Effector memory CD8-positive, alpha-beta T cell (primary cell): ENCODE results near the gene IDS.
A peak's percentile ranks its signal among the peaks of the same experiment; 100 is the strongest.
"Not testable (repeated sequence)": the region's sequence is repeated elsewhere in the genome, so short reads cannot be mapped to it uniquely, and the experiment has no call there.

Experiments used
- ATAC-seq: fragments of 150-1000 bp; cut with Tn5 transposase; replicated peaks from 2 replicates; pipeline ENCODE4 v1.10.0; 2021; ENCODE audit warnings: mild to moderate bottlenecking, moderate library complexity
- DNase-seq, 3 experiments: peaks; one replicate each; pipeline ENCODE4 v3.0.0; 2021
- H3K27ac Mint-ChIP-seq, 2 donors: one replicate each; pipeline ENCODE4 v1.8.0; 2022; ENCODE audit warnings: mild to moderate bottlenecking in 2 of 2, mixed read lengths in 2 of 2, moderate library complexity in 2 of 2
- H3K27me3 Mint-ChIP-seq, 2 donors: one replicate each; pipeline ENCODE4 v1.8.0; 2022; ENCODE audit warnings: mixed read lengths in 2 of 2
- H3K36me3 Mint-ChIP-seq: one replicate; pipeline ENCODE4 v1.8.0; 2022; ENCODE audit warnings: mild to moderate bottlenecking, moderate library complexity, mixed read lengths; ENCODE audit not compliant: insufficient read depth
- H3K4me1 Mint-ChIP-seq, 2 donors: one replicate each; pipeline ENCODE4 v1.8.0; 2022; ENCODE audit warnings: low read depth in 2 of 2, mixed read lengths in 2 of 2
- H3K4me3 Mint-ChIP-seq, 2 donors: one replicate each; pipeline ENCODE4 v1.8.0; 2022; ENCODE audit warnings: mild to moderate bottlenecking in 2 of 2, mixed read lengths in 2 of 2, moderate library complexity in 2 of 2
- H3K9me3 Mint-ChIP-seq, 2 donors: one replicate each; pipeline ENCODE4 v1.8.0; 2022; ENCODE audit warnings: mixed read lengths in 2 of 2

Gene IDS

GRCh38 chrX:149539283-149540130 is 34.4 kb upstream of the IDS start:
- H3K36me3 Mint-ChIP-seq: peaks cover 38% of the 10 kb centered on the region
- H3K9me3 Mint-ChIP-seq: no peaks in the 10 kb centered on the region
- H3K4me3 Mint-ChIP-seq: peak overlapping the region; percentile 81 to 93
- peak overlapping the region; percentile 97 to 100 for H3K27ac Mint-ChIP-seq
- no peaks in the 10 kb centered on the region for H3K27me3 Mint-ChIP-seq
- H3K4me1 Mint-ChIP-seq: peaks cover 0 to 21% of the 10 kb centered on the region in 2 donors
- peak; percentile 84 to 86 (median 85) for DNase-seq
- peak; percentile 53 for ATAC-seq

GRCh38 chrX:149537474-149537873 is 32.4 kb upstream of the IDS start:
- peaks cover 37% of the 10 kb centered on the region for H3K36me3 Mint-ChIP-seq
- H3K9me3 Mint-ChIP-seq, H3K4me3 Mint-ChIP-seq, H3K27me3 Mint-ChIP-seq, ATAC-seq, DNase-seq, H3K27ac Mint-ChIP-seq: not testable (repeated sequence)
- H3K4me1 Mint-ChIP-seq: peaks cover 0 to 19% of the 10 kb centered on the region in 2 donors

DNA sequence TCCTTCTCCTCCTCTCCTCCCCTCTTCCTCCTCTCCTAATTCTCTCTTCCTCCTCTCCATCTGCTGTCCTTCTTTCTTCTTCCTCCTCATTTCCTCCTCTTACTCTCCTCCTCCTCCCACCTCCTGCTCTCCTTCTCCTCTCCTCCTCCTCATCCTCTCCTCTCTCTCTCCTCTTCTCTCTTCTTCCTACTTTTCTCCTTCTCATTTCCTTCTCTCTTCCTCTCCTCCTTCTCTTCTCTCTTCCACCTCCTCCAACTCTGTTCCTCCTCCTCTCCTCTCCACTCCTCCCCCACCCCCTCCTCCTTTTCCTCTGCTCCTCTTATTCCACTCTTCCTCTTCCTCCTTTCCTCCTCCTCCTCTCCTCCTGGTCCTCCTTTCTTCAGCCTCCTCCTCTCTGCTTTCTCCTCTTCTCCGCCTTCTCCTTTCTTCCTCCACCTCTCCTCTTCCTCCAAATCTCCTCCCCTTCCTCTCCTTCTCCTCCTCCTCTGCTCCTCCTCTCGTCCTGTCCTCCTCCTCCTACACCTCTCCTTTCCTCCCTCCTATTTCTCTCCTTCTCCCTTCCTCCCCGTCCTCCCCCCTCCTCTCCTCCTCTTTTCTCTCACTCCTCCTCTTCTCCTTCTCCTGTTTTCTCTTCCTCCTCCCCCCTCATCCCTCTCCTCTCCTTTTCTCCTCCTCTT is 30.0 kb upstream of the IDS start:
- Mint-ChIP-seq H3K27ac (peak overlapping the region in 1 of 2 donors; percentile 53), H3K36me3 (peaks cover 25% of the 10 kb centered on the region), H3K4me1 (peaks cover 0 to 14% of the 10 kb centered on the region in 2 donors)
- not testable (repeated sequence) for H3K9me3 Mint-ChIP-seq, ATAC-seq, H3K27me3 Mint-ChIP-seq, DNase-seq, H3K4me3 Mint-ChIP-seq

GRCh38 chrX:149533999-149534398 is 28.9 kb upstream of the IDS start:
- H3K36me3 Mint-ChIP-seq: peaks cover 18% of the 10 kb centered on the region
- not testable (repeated sequence) for H3K4me3 Mint-ChIP-seq, ATAC-seq, H3K27ac Mint-ChIP-seq, DNase-seq, H3K4me1 Mint-ChIP-seq, H3K9me3 Mint-ChIP-seq, H3K27me3 Mint-ChIP-seq

DNA sequence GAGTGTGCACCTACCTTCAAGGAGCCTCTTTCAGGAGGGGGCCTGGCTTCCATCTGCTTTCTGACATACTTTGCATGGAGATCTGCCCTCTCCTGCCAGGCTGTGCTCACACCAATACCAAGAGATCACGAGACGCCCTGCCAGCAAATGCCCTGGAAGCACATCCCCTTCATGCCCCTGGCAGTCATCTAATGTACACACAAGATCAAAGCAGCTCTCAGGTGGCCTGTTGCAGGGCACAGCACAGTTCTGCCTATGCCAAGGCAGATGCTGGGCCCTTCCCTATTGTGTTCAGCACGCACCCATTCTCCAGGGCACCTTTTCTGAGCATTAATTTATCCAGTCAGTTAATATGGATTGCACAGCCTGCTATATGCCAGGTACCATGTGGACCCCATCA is 27.8 kb upstream of the IDS start:
- not testable (repeated sequence) for H3K4me3 Mint-ChIP-seq, H3K27me3 Mint-ChIP-seq, H3K9me3 Mint-ChIP-seq, ATAC-seq, H3K27ac Mint-ChIP-seq, DNase-seq, H3K4me1 Mint-ChIP-seq
- peaks cover 15% of the 10 kb centered on the region for H3K36me3 Mint-ChIP-seq

GRCh38 chrX:149531599-149531998 is 26.5 kb upstream of the IDS start:
- DNase-seq (no peak), ATAC-seq (no peak)
- peaks cover 4 to 7% of the 10 kb centered on the region in 2 donors for H3K4me1 Mint-ChIP-seq
- H3K27me3 Mint-ChIP-seq: no peaks in the 10 kb centered on the region
- H3K4me3 Mint-ChIP-seq: no peak overlapping the region
- H3K36me3 Mint-ChIP-seq: peaks cover 15% of the 10 kb centered on the region
- no peaks in the 10 kb centered on the region for H3K9me3 Mint-ChIP-seq
- peak overlapping the region in 1 of 2 donors; percentile 84 for H3K27ac Mint-ChIP-seq

- no peak for ATAC-seq
- DNase-seq: no peak
- peak overlapping the region; percentile 67 to 78 for H3K27ac Mint-ChIP-seq
- no peak overlapping the region for H3K4me3 Mint-ChIP-seq
- peaks cover 29% of the 10 kb centered on the region for H3K36me3 Mint-ChIP-seq
- H3K9me3 Mint-ChIP-seq: no peaks in the 10 kb centered on the region
- peaks cover 4 to 12% of the 10 kb centered on the region in 2 donors for H3K4me1 Mint-ChIP-seq
- H3K27me3 Mint-ChIP-seq: no peaks in the 10 kb centered on the region
Observed at GRCh38 chrX:149528381-149528780, 23.3 kb upstream of the IDS start.

DNA sequence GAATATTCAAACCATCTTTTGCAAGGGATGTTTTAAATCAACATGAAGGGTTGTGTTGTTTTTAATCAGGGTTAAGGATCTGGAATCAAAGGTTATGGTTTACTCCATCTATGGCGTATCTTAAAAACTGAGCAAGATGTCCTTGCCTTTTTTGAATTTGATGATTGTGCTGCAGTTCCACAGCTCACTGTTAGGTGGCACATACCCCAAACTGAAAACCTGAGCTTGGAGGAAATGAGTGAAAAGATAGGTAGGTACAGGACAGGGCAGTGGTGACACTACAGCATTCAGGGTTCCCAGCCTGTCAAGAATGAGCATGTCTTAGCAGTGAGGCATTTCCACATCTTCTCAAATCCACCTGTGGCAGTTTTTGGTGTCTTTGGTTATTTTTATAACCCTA is 22.6 kb upstream of the IDS start:
- ATAC-seq (peak; percentile 14), DNase-seq (peak in 2 of 3 experiments; percentile 34 to 42)
- H3K9me3 Mint-ChIP-seq: no peaks in the 10 kb centered on the region
- H3K36me3 Mint-ChIP-seq: peaks cover 28% of the 10 kb centered on the region
- H3K27me3 Mint-ChIP-seq: no peaks in the 10 kb centered on the region
- peak overlapping the region; percentile 78 to 82 for H3K27ac Mint-ChIP-seq
- peaks cover 4 to 12% of the 10 kb centered on the region in 2 donors for H3K4me1 Mint-ChIP-seq
- peak overlapping the region in 1 of 2 donors; percentile 47 for H3K4me3 Mint-ChIP-seq

GRCh38 chrX:149526318-149527033 is 21.4 kb upstream of the IDS start:
- peak overlapping the region; percentile 67 to 73 for H3K4me3 Mint-ChIP-seq
- not testable (repeated sequence) for H3K9me3 Mint-ChIP-seq

DNA sequence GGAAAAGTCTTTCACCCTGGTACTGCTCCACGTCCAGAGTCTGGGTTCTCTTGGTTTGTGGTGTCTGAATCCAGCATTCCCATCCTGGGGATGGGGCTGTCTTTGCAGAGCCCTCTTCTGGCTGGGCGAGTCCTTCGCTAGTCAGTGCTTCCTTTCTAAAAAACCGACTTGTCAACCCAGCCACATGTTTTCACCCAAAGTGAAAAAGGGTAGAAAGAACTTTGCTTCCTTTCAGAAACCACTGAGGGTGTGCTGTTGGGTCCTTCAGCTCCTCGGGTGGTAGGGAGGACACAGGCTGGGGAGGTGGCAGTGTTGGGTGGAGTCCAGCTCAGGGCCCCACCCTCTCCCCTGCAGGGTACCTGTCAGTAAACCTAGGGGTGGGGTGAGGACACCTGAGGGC is 20.8 kb upstream of the IDS start:
- peak; percentile 35 to 46 (median 38) for DNase-seq
- H3K4me3 Mint-ChIP-seq: peak overlapping the region; percentile 67 to 73
- peak; percentile 60 for ATAC-seq

More at GRCh38 chrX:149526318-149527033, 21.4 kb upstream of the IDS start:
- DNase-seq, H3K27me3 Mint-ChIP-seq, ATAC-seq: not testable (repeated sequence)
- peak overlapping the region; percentile 93 to 98 for H3K27ac Mint-ChIP-seq
- peaks cover 23% of the 10 kb centered on the region for H3K36me3 Mint-ChIP-seq
- peaks cover 14 to 17% of the 10 kb centered on the region in 2 donors for H3K4me1 Mint-ChIP-seq

GRCh38 chrX:149525389-149525788 is 20.3 kb upstream of the IDS start:
- Mint-ChIP-seq H3K27ac (peak overlapping the region; percentile 93 to 98), H3K36me3 (peaks cover 29% of the 10 kb centered on the region), H3K4me3 (peak overlapping the region; percentile 46 to 73), H3K4me1 (peaks cover 23 to 25% of the 10 kb centered on the region in 2 donors)
- not testable (repeated sequence) for H3K9me3 Mint-ChIP-seq, H3K27me3 Mint-ChIP-seq
- ATAC-seq: peak; percentile 80
- peak; percentile 57 to 61 (median 58) for DNase-seq

More for the DNA sequence above, 20.8 kb upstream of the IDS start:
- H3K27ac Mint-ChIP-seq: peak overlapping the region; percentile 93 to 98
- H3K9me3 Mint-ChIP-seq, H3K27me3 Mint-ChIP-seq: not testable (repeated sequence)
- H3K4me1 Mint-ChIP-seq: peaks cover 19 to 21% of the 10 kb centered on the region in 2 donors
- H3K36me3 Mint-ChIP-seq: peaks cover 26% of the 10 kb centered on the region

- H3K9me3 Mint-ChIP-seq: no peaks in the 10 kb centered on the region
- DNase-seq: no peak
- no peak overlapping the region for H3K4me3 Mint-ChIP-seq
- peaks cover 32% of the 10 kb centered on the region for H3K36me3 Mint-ChIP-seq
- peak overlapping the region; percentile 69 to 90 for H3K27ac Mint-ChIP-seq
- H3K27me3 Mint-ChIP-seq: no peaks in the 10 kb centered on the region
- peaks cover 25 to 31% of the 10 kb centered on the region in 2 donors for H3K4me1 Mint-ChIP-seq
- no peak for ATAC-seq
Observed at GRCh38 chrX:149522916-149523315, 17.8 kb upstream of the IDS start.

DNA sequence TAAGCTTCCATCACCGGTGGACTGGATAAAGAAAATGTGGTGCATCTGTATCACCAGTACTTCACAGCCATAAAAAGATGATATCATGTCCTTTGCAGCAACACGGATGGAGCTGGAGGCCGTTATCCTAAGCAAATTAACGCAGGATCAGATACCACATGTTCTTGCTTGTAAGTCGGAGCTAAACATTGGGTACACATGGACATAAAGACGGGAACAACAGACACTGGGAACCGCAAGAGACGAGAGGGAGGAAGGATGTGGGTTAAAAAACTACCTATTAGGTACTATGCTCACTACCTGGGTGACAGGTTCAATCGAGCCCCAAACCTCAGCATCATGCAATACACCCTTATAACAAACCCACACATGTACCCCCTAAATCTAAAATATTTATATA is 16.3 kb upstream of the IDS start:
- Mint-ChIP-seq H3K4me3 (peak overlapping the region; percentile 65 to 68), H3K27me3 (no peaks in the 10 kb centered on the region), H3K4me1 (peaks cover 31 to 36% of the 10 kb centered on the region in 2 donors), H3K27ac (peak overlapping the region; percentile 79 to 90), H3K36me3 (peaks cover 30% of the 10 kb centered on the region), H3K9me3 (no peaks in the 10 kb centered on the region)
- peak; percentile 13 for ATAC-seq
- DNase-seq: no peak
